Sigmoid colon (tissue), 7 donors: ENCODE data around the gene CTTN. TPM values are rescaled to one million over a fixed set of nuclear protein-coding genes. Genes with fewer than 3 reads are reported as not detected.

Experiments
- DNase-seq: peaks from one replicate; pipeline ENCODE4 v3.0.0-alpha.2; 2019
- H3K27ac ChIP-seq, 4 donors: fragments of 200-600 bp; sonication (generic); one replicate each; pipeline ENCODE4 v1.5.1; 2016 to 2019; ENCODE audit warnings: mild to moderate bottlenecking in 1 of 4
- H3K27me3 ChIP-seq, 3 donors: fragments of 200-600 bp; sonication (generic); one replicate each; pipeline ENCODE4 v1.5.1; 2019; ENCODE audit warnings: mild to moderate bottlenecking in 1 of 3
- H3K36me3 ChIP-seq, 4 donors: fragments of 200-600 bp; sonication (generic); one replicate each; pipeline ENCODE4 v1.5.1; 2016 to 2019
- H3K4me1 ChIP-seq, 4 donors: fragments of 200-600 bp; sonication (generic); one replicate each; pipeline ENCODE4 v1.5.1; 2017 to 2019
- H3K4me3 ChIP-seq, 4 donors: fragments of 200-600 bp; sonication (generic); one replicate each; pipeline ENCODE4 v1.5.1; 2017 to 2019; ENCODE audit warnings: mild to moderate bottlenecking in 2 of 4, moderate library complexity in 1 of 4
- H3K9me3 ChIP-seq, 4 donors: fragments of 200-600 bp in 3 of 4; sonication (generic) in 3 of 4; one replicate each; pipeline versions ENCODE4 v1.5.1 to v1.6.1; 2013 to 2019
- EP300 ChIP-seq, 4 donors: sonication (generic); formaldehyde crosslinking; IDR thresholded peaks; one replicate each; pipeline ENCODE4 v1.6.1; 2017; ENCODE audit warnings: antibody characterized with exemption in 4 of 4
- POLR2A ChIP-seq, 2 donors: fragments of 450-650 bp; IDR thresholded peaks; one replicate each; pipeline ENCODE4 v1.6.1; 2016; ENCODE audit warnings: antibody characterized with exemption in 2 of 2, mild to moderate bottlenecking in 2 of 2, moderate library complexity in 2 of 2
- POLR2AphosphoS5 ChIP-seq, 4 donors: sonication (generic); formaldehyde crosslinking; IDR thresholded peaks; one replicate each; pipeline ENCODE4 v1.6.1; 2017; ENCODE audit warnings: antibody characterized with exemption in 4 of 4
- WGBS, 2 donors: extraction: QIAGEN DNeasy Blood & Tissue Kit; methylation state at CpG; one replicate each; pipeline ENCODE4 v1.1.7; 2013; 5-methylcytosine and 5-hydroxymethylcytosine counted together
- intact Hi-C: fragments of 100-400 bp; cut with DNase I; formaldehyde crosslinking; loops from one replicate; pipeline ENCODE4 v1.15.1; 2023
- polyA plus RNA-seq, 3 donors: library from polyadenylated mRNA; stranded (reverse); fragments of 200-250 nt; gene quantifications; one replicate each; pipeline ENCODE4 v1.2.3, GENCODE V29; 2013
- total RNA-seq, 4 donors: library from RNA; depleted of rRNA; stranded (reverse); fragments of >200 nt; gene quantifications; one replicate each; pipeline ENCODE4 v1.1.0, GENCODE V29; 2016
- TF ChIP-seq, protein P1 (sequence below), 4 experiments: fragments of 450-650 bp in 3 of 4; fragments of 200-600 bp in 1 of 4; IDR thresholded peaks; one replicate each; pipeline ENCODE4 v1.5.1; 2016 to 2019; ENCODE audit warnings: antibody characterized with exemption in 4 of 4, mild to moderate bottlenecking in 3 of 4, moderate library complexity in 2 of 4
- donor health status: healthy with polysubstance abuse.
- donor health status: Bipolar disorder and iron deficiency.
- donor health status: healthy.

Gene CTTN
- total and polyA plus RNA-seq, 7 donors: 87.1 to 312 (median 136) TPM

GRCh38 chr11:70458736-70459135 is 60.4 kb downstream of the CTTN start:
- no peaks in the 10 kb centered on the region for H3K9me3 ChIP-seq
- H3K36me3 ChIP-seq: no peaks in the 10 kb centered on the region
- DNase-seq: no peak
- peaks cover 0 to 5% (median 0%) of the 10 kb centered on the region in 4 donors for H3K4me1 ChIP-seq
- intact Hi-C loops: no loop called here
- H3K4me3 ChIP-seq: no peak overlapping the region
- WGBS, 2 donors: 58 to 74% methylated on average over 2 of the region's 2 CpGs
- TF ChIP-seq, protein P1, sequence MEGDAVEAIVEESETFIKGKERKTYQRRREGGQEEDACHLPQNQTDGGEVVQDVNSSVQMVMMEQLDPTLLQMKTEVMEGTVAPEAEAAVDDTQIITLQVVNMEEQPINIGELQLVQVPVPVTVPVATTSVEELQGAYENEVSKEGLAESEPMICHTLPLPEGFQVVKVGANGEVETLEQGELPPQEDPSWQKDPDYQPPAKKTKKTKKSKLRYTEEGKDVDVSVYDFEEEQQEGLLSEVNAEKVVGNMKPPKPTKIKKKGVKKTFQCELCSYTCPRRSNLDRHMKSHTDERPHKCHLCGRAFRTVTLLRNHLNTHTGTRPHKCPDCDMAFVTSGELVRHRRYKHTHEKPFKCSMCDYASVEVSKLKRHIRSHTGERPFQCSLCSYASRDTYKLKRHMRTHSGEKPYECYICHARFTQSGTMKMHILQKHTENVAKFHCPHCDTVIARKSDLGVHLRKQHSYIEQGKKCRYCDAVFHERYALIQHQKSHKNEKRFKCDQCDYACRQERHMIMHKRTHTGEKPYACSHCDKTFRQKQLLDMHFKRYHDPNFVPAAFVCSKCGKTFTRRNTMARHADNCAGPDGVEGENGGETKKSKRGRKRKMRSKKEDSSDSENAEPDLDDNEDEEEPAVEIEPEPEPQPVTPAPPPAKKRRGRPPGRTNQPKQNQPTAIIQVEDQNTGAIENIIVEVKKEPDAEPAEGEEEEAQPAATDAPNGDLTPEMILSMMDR (IDR thresholded peaks at IDR 0.05): no peak
- TF ChIP-seq POLR2A (IDR thresholded peaks at IDR 0.05) (no peak), EP300 (IDR thresholded peaks at IDR 0.05) (no peak), POLR2AphosphoS5 (IDR thresholded peaks at IDR 0.05) (no peak)
- peaks cover 0 to 18% (median 13%) of the 10 kb centered on the region in 3 donors for H3K27me3 ChIP-seq
- H3K27ac ChIP-seq: no peak overlapping the region

- no peak overlapping the region for H3K4me3 ChIP-seq
- H3K27me3 ChIP-seq: peaks cover 0 to 18% (median 13%) of the 10 kb centered on the region in 3 donors
- WGBS, 2 donors: 84 to 89% methylated on average over 4 of the region's 4 CpGs
- H3K27ac ChIP-seq: no peak overlapping the region
- intact Hi-C loops: no loop called here
- H3K36me3 ChIP-seq: no peaks in the 10 kb centered on the region
- H3K9me3 ChIP-seq: no peaks in the 10 kb centered on the region
- DNase-seq: no peak
- H3K4me1 ChIP-seq: peaks cover 0 to 5% (median 0%) of the 10 kb centered on the region in 4 donors
- no peak for TF ChIP-seq POLR2A (IDR thresholded peaks at IDR 0.05)
- TF ChIP-seq EP300 (IDR thresholded peaks at IDR 0.05): no peak
- no peak for TF ChIP-seq POLR2AphosphoS5 (IDR thresholded peaks at IDR 0.05)
- TF ChIP-seq, protein P1 (IDR thresholded peaks at IDR 0.05): no peak
Measured at GRCh38 chr11:70460111-70460510, 61.8 kb downstream of the CTTN start.

DNA sequence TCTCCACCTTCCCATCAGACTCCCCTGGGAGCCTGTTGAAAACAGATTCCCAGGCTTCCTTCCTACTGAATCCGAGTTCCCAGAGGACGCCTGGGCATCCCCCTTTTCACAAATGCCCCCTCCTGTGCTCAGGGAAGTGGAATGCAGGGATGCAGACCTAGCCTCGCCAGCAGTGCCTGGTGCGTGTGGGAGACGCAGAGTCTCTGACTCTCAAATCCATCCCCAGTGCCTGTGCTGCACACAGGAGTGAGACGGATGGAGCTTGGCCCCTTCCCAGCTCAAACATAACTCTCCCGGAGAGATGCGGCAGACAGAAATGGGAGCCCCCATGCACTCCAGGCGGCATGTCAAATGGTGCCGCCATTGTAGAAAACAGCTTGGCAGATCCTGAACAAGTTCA is 62.6 kb downstream of the CTTN start:
- Histone ChIP-seq H3K4me3 (no peak overlapping the region), H3K27me3 (peaks cover 0 to 18% (median 13%) of the 10 kb centered on the region in 3 donors), H3K36me3 (no peaks in the 10 kb centered on the region), H3K9me3 (no peaks in the 10 kb centered on the region), H3K4me1 (peaks cover 0 to 5% (median 0%) of the 10 kb centered on the region in 4 donors), H3K27ac (no peak overlapping the region)
- DNase-seq: no peak
- intact Hi-C loops: no loop called here
- 81 to 83% methylated on average over 10 of the region's 10 CpGs for WGBS, 2 donors
- no peak for TF ChIP-seq EP300 (IDR thresholded peaks at IDR 0.05)
- no peak for TF ChIP-seq POLR2AphosphoS5 (IDR thresholded peaks at IDR 0.05)
- TF ChIP-seq, protein P1 (IDR thresholded peaks at IDR 0.05): no peak
- TF ChIP-seq POLR2A (IDR thresholded peaks at IDR 0.05): no peak

DNA sequence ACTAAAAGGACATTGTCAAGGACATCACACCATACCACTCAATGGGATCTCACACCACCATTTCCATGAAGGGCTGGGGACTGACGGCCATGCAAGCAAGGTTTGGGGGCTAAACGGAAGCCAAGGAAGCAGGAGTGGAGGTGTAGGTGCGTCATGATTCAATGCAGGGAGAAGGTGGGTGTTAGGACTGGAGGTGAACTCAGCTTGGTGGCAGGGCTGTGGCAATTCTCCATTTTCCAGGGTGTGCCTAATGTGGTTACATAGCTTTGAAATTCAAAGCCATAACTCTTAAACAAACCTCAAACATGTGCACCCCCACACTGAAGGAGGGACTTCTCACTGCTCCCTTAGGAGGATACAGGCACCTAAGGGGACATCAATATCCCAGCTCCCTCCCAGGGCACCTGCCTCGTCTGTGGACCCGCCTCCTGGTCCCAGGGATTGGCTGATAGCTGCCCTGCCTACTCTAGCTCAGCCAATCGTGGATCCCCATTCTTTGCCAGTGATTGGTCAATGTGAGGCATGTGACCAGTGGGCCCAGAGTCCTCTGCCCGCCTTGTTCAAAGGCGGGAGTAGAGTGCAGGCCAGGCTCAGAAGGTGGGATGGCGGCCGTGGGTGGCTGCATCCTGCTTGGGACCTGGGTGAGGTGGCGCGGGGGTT is 64.6 kb downstream of the CTTN start:
- no peaks in the 10 kb centered on the region for H3K4me1 ChIP-seq
- no peak for DNase-seq
- no peak overlapping the region for H3K4me3 ChIP-seq
- H3K27me3 ChIP-seq: peaks cover 0 to 18% (median 13%) of the 10 kb centered on the region in 3 donors
- intact Hi-C loops: no loop called here
- H3K36me3 ChIP-seq: no peaks in the 10 kb centered on the region
- WGBS, 2 donors: 93 to 94% methylated on average over 12 of the region's 12 CpGs
- H3K9me3 ChIP-seq: no peaks in the 10 kb centered on the region
- TF ChIP-seq, protein P1 (IDR thresholded peaks at IDR 0.05): no peak
- TF ChIP-seq POLR2A (IDR thresholded peaks at IDR 0.05) (no peak), EP300 (IDR thresholded peaks at IDR 0.05) (no peak), POLR2AphosphoS5 (IDR thresholded peaks at IDR 0.05) (no peak)
- H3K27ac ChIP-seq: no peak overlapping the region
